ENCODE results near the gene TIMM50.

The TIMM50 gene

GRCh38 chr19:39539165-39539517, 58.5 kb downstream of the TIMM50 start:
- no peak for DNase-seq

GRCh38 chr19:39539518-39540332, 59.1 kb downstream of the TIMM50 start, which contains the start of gene EID2:
Gene EID2, minus strand, starts transcription at chr19:39540161. Its CDS starts 82 bp downstream, at chr19:39540079.
- DNase-seq: peak; percentile 92

- no peak for DNase-seq
Measured at GRCh38 chr19:39540333-39540673, 59.7 kb downstream of the TIMM50 start.

All from activated gamma-delta T cell treated with Interleukin-2 at 50 U/mL for 16 hours (primary cell).